Nucleus accumbens (tissue), 56 donors: ENCODE results near the gene EML6.

ENCODE experiments used
- DNase-seq, 56 donors: peaks; one replicate each; lab custom pipeline; 2025; lab: John Stamatoyannopoulos, UW

EML6 gene

GRCh38 chr2:54936766-54937165 lies 213.3 kb downstream of the EML6 start:
- no peak for DNase-seq

GRCh38 chr2:54939446-54940118 lies 216.1 kb downstream of the EML6 start:
- DNase-seq: no peak

GRCh38 chr2:54940723-54941122 lies 217.3 kb downstream of the EML6 start:
- no peak for DNase-seq

- peak in 22 of 56 donors; percentile 15 to 60 (median 28) for DNase-seq
These were observed 218.0 kb downstream of the EML6 start for GRCh38 chr2:54941248-54941984.

GRCh38 chr2:54942373-54942772 lies 218.9 kb downstream of the EML6 start:
- peak in 10 of 56 donors; percentile 17 to 39 (median 26) for DNase-seq

- DNase-seq: no peak
These were observed 221.4 kb downstream of the EML6 start for GRCh38 chr2:54944724-54945326.

- DNase-seq: peak in 48 of 56 donors; percentile 22 to 77 (median 58)
These were observed 222.1 kb downstream of the EML6 start for GRCh38 chr2:54945391-54946219.

- peak in 13 of 56 donors; percentile 44 to 77 (median 63) for DNase-seq
These were observed 222.9 kb downstream of the EML6 start for GRCh38 chr2:54946220-54946805.

- DNase-seq: peak in 27 of 56 donors; percentile 8 to 68 (median 42)
These were observed 223.7 kb downstream of the EML6 start for GRCh38 chr2:54947136-54947535.

GRCh38 chr2:54947646-54948045 lies 224.2 kb downstream of the EML6 start:
- DNase-seq: peak in 18 of 56 donors; percentile 17 to 68 (median 40)

- DNase-seq: no peak
These were observed 224.7 kb downstream of the EML6 start for GRCh38 chr2:54948120-54948519.

- DNase-seq: no peak
These were observed 226.0 kb downstream of the EML6 start for GRCh38 chr2:54949431-54949830.

GRCh38 chr2:54950811-54951210 lies 227.3 kb downstream of the EML6 start:
- no peak for DNase-seq

GRCh38 chr2:54952425-54952824 lies 229.0 kb downstream of the EML6 start:
- no peak for DNase-seq

GRCh38 chr2:54952978-54953456 lies 229.6 kb downstream of the EML6 start:
- no peak for DNase-seq

GRCh38 chr2:54954158-54954557 lies 230.7 kb downstream of the EML6 start:
- DNase-seq: no peak

- DNase-seq: peak in 20 of 56 donors; percentile 18 to 79 (median 44)
These were observed 231.4 kb downstream of the EML6 start for GRCh38 chr2:54954705-54955357.

GRCh38 chr2:54955358-54956110 lies 232.1 kb downstream of the EML6 start:
- no peak for DNase-seq
